Nephron (organoid): Measurements from ENCODE around the gene PCED1B.
"Not testable (repeated sequence)": the region's sequence is repeated elsewhere in the genome, so short reads cannot be mapped to it uniquely, and the experiment has no call there.

Experiments used
- H3K27ac Mint-ChIP-seq, 3 experiments: 2 replicates each; pipeline ENCODE4 v1.8.0; 2020; ENCODE audit warnings: mixed read lengths in 3 of 3, mild to moderate bottlenecking in 2 of 3, moderate library complexity in 1 of 3
- H3K27me3 Mint-ChIP-seq: 2 replicates; pipeline ENCODE4 v1.8.0; 2021; ENCODE audit warnings: low read depth, mild to moderate bottlenecking, moderate library complexity, mixed read lengths
- H3K36me3 Mint-ChIP-seq: 2 replicates; pipeline ENCODE4 v1.8.0; 2020; ENCODE audit warnings: low read depth, mixed read lengths
- H3K4me1 Mint-ChIP-seq: 2 replicates; pipeline ENCODE4 v1.8.0; 2020; ENCODE audit warnings: mixed read lengths
- H3K4me3 Mint-ChIP-seq, 3 experiments: 2 replicates each; pipeline ENCODE4 v1.8.0; 2020; ENCODE audit warnings: mild to moderate bottlenecking in 3 of 3, mixed read lengths in 3 of 3, moderate library complexity in 2 of 3
- H3K9me3 Mint-ChIP-seq: 2 replicates; pipeline ENCODE4 v1.8.0; 2020; ENCODE audit warnings: mixed read lengths
- CTCF ChIP-seq, 3 experiments: fragments of 200-600 bp; sonication (generic); IDR thresholded peaks; one replicate each; pipeline ENCODE4 v1.5.0; 2021; ENCODE audit warnings: antibody characterized with exemption in 3 of 3; ENCODE audit not compliant: unreplicated experiment in 3 of 3

PCED1B gene

GRCh38 chr12:47111392-47111778, 32.0 kb downstream of the PCED1B start:
- Mint-ChIP-seq H3K36me3 (no peaks in the 10 kb centered on the region), H3K27me3 (peaks cover 7% of the 10 kb centered on the region), H3K27ac (no peak overlapping the region), H3K4me3 (no peak overlapping the region), H3K9me3 (no peaks in the 10 kb centered on the region), H3K4me1 (no peaks in the 10 kb centered on the region)
- no peak for TF ChIP-seq CTCF (IDR thresholded peaks at IDR 0.05; ENCODE audit: unreplicated experiment in 3 of 3)

GRCh38 chr12:47111854-47112253, 32.4 kb downstream of the PCED1B start:
- Mint-ChIP-seq H3K36me3 (no peaks in the 10 kb centered on the region), H3K4me1 (no peaks in the 10 kb centered on the region), H3K4me3 (no peak overlapping the region), H3K27ac (no peak overlapping the region), H3K9me3 (no peaks in the 10 kb centered on the region), H3K27me3 (peaks cover 7% of the 10 kb centered on the region)
- no peak for TF ChIP-seq CTCF (IDR thresholded peaks at IDR 0.05; ENCODE audit: unreplicated experiment in 3 of 3)

DNA sequence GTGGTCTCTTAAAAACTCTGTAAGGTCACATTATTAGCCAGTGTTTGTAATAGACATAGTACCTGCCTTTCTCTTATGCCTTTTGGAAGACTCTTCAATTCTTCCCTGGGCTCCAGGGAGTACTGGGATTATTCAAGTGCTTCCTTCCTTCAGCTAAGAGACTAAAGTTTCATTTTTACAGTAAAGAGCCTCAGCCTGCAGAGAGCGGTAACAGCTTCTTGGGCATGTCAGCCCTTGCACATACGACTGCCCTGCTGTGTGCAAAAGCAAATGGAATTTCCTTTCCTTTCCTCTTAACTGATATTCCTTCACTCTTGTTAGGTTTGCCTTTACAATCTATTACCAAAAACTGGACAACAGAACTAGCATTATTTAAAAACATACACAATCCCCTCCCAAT, 33.3 kb downstream of the PCED1B start:
- H3K4me1 Mint-ChIP-seq, result no peaks in the 10 kb centered on the region
- no peak overlapping the region for H3K27ac Mint-ChIP-seq

GRCh38 chr12:47114481-47114892, 35.1 kb downstream of the PCED1B start:
- H3K27ac Mint-ChIP-seq, result no peak overlapping the region
- no peaks in the 10 kb centered on the region for H3K9me3 Mint-ChIP-seq
- no peaks in the 10 kb centered on the region for H3K36me3 Mint-ChIP-seq
- no peak overlapping the region for H3K4me3 Mint-ChIP-seq
- H3K27me3 Mint-ChIP-seq, result peaks cover 7% of the 10 kb centered on the region
- no peak for TF ChIP-seq CTCF (IDR thresholded peaks at IDR 0.05; ENCODE audit: unreplicated experiment in 3 of 3)
- no peaks in the 10 kb centered on the region for H3K4me1 Mint-ChIP-seq

More for the DNA sequence above, 33.3 kb downstream of the PCED1B start:
- no peak for TF ChIP-seq CTCF (IDR thresholded peaks at IDR 0.05; ENCODE audit: unreplicated experiment in 3 of 3)
- Mint-ChIP-seq H3K9me3 (no peaks in the 10 kb centered on the region), H3K27me3 (peaks cover 7% of the 10 kb centered on the region), H3K36me3 (no peaks in the 10 kb centered on the region), H3K4me3 (no peak overlapping the region)

- not testable (repeated sequence) for H3K4me3 Mint-ChIP-seq
These were observed 37.9 kb downstream of the PCED1B start for GRCh38 chr12:47117305-47117704.

GRCh38 chr12:47120736-47121135, 41.3 kb downstream of the PCED1B start:
- Mint-ChIP-seq H3K4me3 (no peak overlapping the region), H3K36me3 (no peaks in the 10 kb centered on the region), H3K27ac (peak overlapping the region; percentile 28 to 76 (median 66)), H3K4me1 (peaks cover 20% of the 10 kb centered on the region), H3K9me3 (no peaks in the 10 kb centered on the region), H3K27me3 (no peaks in the 10 kb centered on the region)
- TF ChIP-seq CTCF (IDR thresholded peaks at IDR 0.05; ENCODE audit: unreplicated experiment in 3 of 3), result no peak

More at GRCh38 chr12:47117305-47117704, 37.9 kb downstream of the PCED1B start:
- H3K36me3 Mint-ChIP-seq, H3K27me3 Mint-ChIP-seq, H3K4me1 Mint-ChIP-seq, H3K27ac Mint-ChIP-seq, H3K9me3 Mint-ChIP-seq: not testable (repeated sequence)
